OCI-LY1 (cell line): ENCODE measurements around the gene ENTPD3.

Experiments used
- CTCF ChIP-seq: fragments of 200-600 bp; sonication (generic), shearing (Covaris generic); IDR thresholded peaks from 2 replicates; pipeline ENCODE4 v1.5.1; 2017; ENCODE audit warnings: mild to moderate bottlenecking, antibody characterized with exemption, low read length, moderate library complexity, mixed read lengths
- EZH2 ChIP-seq: fragments of 200-600 bp; sonication (generic), shearing (Covaris generic); IDR thresholded peaks from 2 replicates; pipeline ENCODE4 v1.8.0; 2017; ENCODE audit warnings: borderline replicate concordance, mixed run types, mild to moderate bottlenecking, antibody characterized with exemption, low read length, moderate library complexity, mixed read lengths

DNA sequence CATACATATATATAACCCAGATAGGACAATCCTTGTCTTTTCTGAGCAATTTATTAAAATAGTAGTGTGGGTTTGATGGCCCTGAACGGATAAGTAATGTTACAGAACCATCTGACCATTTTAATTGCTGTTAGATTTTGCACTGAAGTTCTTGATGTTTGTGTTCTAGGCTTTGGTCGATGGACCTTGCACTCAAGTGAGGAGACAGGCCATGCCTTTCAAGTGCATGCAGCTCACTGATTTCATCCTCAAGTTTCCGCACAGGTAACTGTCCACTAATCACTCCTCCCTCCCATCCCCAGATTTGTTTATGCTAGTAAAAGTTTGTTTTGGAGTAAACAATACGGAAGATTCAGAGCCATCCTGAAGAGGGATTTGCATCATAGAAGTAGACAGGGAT, 71.5 kb downstream of the ENTPD3 start:
- TF ChIP-seq CTCF (no peak), EZH2 (no peak)
